HG02938 (cell line): ENCODE data around the gene MRPS7.
"Not testable (repeated sequence)": the region's sequence is repeated elsewhere in the genome, so short reads cannot be mapped to it uniquely, and the experiment has no call there.

Experiments used
- ATAC-seq: cut with Tn5 transposase; IDR thresholded peaks from one replicate; pipeline ENCODE4 v1.9.1; 2021; ENCODE audit warnings: mild to moderate bottlenecking, moderate library complexity; ENCODE audit not compliant: unreplicated experiment

Gene MRPS7

DNA sequence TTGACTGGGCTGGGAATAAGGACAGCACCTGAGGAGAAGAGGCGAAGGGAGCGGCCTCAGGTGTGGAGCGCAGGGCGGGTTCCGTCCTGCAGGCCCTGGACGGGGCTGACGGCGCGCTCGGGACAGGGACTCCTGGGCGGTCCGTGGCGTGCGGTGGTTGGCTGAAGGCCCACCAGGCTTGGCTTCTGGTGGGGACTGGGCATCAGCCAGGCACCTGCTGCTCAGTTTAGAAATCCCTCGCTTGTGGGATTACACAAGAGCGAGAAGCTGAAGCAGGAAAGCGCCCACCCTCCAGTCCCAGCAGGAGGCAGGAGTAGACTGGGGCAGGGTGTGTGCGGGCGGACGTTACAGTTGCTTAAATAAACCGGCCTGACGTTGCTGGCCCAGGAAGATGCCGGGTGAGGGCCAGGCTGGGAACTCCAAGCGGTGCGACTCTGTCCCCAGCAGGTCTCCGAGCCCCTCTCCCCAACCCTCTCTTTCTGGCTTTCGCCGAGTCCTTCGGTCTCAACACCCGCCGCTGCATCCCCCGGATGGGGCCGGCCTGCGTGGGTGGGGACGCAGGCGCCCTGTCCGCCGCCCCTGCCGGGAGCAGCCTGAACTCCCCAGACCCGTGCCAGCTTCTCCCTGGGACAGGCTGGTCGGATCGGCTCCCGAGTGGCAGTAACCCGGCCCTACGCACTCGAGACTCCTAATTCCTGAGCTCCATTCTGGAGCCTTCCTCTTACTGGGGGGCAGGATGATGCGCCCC is 8.7 kb downstream of the MRPS7 start:
- ATAC-seq, result peak; percentile 36

DNA sequence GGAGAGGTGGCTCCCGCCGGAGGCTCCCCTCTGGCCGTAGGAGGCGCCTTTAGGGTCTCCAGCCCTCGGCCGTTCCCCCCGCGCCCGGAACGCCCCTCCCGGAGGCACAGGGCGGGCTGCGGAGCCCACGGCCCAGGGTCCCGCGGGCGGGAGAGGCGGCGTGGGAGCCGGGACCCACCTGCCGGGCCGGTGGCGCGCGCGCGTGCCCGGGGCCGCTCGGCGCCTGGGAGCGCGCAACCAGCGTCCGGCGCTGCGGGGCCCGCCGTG is 9.2 kb downstream of the MRPS7 start, which contains the start of gene MIF4GD:
Gene MIF4GD (minus strand): TSS at position 266 of the 267 bp plus-strand sequence. CDS start 1,036 bp downstream, outside the sequence.
- ATAC-seq, result no peak

DNA sequence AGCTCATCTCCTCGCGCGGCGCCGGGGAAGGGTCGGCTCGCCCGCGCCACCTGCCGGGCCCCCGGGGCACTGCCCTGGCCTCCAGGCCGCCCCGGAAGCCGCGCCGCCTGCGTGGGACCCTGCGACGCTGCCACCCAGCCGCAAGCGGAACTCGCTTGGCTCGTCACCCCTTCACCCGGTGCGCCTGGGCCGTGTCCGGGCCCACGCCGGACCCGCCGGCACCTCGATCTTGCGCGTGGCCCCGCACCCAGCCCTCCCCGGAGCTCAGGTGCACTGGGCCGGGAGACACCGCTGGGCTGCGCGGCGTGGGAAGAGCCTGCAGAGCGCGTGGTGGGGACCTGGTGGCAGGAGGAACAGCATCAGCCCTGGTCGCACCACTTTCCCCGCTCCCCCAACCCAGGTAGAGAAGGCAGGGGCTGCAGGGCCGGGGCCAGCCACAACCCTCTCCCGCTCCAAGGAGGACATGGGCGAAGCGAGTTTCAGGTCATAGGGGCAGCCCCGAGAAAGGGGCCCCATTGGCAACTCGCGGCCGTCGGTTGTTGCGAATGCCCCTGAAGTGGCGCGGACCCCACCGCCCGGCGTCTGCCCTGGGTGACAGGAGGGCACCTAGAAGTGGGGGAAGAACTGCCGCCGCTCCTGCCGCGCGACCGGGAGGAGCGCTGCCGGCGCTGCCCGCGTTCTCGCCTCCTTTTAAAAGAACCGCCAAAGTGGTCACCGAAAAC is 9.7 kb downstream of the MRPS7 start:
- peak; percentile 49 for ATAC-seq

DNA sequence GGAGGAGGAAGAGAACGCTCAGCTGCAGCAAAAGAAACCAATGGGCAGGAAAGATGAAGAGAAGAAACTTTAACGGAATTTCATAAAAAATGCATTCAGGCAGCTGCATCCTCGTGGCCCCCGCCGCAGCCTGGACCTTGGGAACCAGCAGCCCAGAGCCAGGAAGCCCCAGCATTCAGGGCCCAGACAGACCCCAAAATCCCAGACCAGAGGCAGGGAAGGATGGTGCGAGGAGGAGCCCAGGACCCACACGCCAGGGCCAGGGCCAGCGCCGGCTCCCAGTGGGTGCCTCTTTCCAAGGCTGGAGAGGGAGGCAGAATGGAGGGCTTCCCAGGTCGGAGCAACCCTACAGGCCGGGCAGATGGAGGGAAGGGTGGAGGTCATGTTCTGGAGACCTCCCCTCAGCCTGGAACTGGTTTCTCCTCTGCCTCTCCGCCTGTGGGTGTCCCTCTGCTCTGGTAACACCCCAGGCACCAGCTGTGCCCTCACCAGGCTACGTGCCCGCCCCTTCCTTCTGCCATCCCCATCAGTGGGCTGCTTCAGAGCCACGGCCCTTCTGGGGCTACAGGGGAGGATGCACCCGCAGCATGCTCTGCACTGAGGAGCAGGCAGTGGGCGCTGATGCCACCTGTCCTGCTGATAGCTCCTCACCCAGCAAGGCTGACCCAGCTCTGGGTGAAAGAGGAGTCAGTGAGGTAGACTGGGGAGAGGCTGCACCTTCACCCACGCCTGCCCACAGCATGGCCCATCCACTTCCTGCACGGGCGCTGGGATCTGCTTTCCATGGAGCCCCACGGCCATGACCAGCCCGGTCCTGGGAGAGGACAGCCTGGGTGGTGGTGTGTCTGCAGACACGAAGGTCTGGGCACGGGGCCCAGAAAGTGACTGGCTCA is 10.5 kb downstream of the MRPS7 start:
- ATAC-seq, result no peak

DNA sequence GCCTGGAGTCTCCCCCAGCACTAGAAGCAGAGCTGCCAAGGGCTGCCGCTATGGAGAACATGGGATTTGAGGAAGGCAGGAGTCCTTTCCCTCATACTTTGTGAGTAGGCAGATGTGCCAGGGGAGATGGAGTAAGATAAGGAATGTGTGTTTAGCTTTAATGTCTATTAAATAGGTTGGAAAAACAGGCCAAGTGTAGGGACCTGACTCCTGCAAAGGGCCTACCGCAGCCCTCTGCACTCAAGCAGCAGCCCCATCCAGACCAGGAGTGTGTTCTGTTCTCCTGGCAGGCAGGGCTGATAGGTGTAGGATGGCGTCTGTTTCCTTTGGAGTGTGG is 11.1 kb downstream of the MRPS7 start:
- no peak for ATAC-seq

DNA sequence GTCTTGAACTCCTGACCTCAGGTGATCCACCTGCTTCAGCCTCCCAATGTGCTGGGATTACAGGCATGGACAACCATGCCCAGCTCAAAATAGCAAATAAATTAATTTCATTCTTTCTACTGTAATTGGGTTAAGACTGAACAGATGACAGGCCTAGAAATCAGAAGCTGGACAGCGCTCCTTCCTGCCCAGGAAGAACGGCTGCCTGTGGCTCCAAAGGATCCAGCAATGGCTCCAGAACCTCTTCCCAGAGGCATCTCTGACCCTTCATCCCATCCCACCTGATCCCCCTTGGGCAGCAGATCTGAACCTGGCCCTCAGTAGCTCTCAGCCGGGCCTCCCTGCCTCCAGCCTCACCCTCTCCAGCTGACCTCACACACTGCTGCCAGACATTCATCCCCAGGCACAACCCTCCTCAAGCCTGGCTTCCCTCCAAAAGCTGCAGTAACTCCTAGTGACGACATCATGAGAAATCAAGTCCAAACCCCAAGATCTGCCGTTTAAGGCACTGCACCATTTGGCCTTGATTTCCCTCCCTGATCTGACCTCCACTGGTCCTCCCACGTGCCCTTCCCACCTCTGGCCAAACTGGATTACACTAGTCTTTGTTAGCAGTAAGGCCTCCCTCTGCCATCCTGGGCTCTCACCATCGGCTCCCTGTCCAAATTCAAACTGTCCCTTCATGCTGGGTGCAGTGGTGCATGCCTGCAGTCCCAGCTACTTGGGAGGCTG is 12.5 kb downstream of the MRPS7 start:
- no peak for ATAC-seq

DNA sequence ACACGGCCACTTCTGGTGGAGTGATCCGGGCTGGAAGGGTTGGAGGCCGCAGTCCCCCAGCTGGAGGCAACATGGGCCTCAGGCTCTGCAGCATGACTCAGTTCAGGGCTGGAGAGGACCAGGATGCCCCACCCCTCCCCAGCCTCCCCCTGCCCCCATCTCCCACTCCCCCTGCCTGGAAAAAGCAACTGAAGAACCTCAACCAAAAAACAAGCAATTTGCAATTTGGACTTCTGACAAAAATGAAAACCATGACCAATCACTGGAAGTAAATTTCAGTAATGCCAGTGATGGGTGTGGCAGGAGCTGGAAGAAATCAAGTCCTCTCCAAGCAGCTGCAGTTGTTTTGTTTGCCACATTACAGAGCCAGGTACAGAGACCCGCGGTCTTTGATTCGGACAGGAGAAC is 16.0 kb downstream of the MRPS7 start:
- ATAC-seq, result no peak

DNA sequence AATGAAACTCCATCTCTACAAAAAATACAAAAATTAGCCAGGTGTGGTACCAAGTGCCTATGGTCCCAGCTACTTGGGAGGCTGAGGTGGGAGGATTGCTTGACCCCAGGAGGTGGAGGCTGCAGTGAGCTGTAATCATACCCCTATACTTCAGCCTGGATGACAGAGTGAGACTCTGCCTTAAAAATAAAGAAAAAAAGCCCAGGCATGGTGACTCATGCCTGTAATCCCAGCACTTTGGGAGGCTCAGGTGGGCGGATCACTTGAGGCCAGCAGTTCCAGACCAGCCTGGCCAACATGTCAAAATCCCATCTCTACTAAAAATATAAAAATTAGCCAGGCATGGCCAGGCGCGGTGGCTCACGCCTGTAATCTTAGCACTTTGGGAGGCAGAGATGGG is 18.5 kb downstream of the MRPS7 start:
- not testable (repeated sequence) for ATAC-seq

DNA sequence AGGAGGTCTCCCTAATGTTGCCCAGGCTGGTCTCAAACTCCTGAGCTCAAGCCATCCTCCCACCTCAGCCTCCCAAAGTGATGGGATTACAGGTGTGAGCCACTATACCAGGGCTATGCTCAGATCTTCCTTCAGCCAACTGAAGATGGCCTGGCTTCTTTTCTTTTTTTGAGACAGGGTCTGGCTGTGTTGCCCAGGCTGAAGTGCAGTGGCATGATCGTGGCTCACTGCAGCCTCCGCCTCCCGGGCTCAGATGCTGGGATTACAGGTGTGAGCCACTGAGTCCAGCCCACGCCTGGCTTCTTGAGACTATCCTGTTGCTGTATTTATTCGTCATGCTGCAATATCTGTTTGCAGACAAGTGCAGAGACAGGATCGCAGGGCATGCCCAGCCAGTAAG is 23.4 kb downstream of the MRPS7 start:
- ATAC-seq, result no peak

DNA sequence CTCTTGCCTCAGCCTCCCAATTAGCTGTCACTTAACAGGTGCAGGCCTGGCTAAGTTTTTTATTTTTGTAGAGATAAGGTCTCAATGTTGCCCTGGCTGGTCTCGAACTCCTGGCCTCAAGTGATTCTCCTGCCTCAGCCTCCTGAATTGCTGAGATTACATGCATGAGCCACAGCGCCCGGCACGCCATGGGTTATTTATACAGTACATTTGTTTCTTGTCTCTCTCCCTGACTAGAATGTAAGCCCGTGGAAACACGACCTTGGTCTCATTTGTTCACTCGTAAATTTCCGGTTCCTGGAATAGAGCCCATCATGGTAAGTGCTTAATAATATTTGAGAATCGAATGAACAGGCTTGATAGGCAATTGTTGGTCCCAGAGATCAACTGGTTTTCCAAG is 25.5 kb downstream of the MRPS7 start:
- no peak for ATAC-seq

DNA sequence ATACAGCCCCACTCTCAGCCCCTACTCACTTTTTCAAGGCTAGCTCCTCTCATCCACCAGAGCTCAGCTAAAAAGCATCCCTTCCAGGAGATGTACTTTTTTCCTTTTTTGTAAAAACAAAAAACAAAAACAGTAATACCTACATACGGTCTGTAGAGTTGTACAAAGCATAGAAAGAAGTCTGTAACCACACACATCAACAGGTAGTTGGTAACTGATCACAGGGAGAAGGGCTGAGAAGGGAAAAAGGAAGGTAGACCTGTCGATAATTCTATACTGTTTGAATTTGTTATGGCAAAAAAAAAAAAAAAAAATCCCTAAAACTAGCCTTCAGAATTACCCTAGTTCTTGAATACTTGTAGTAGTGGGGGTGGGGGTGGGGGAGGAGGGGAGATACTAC is 26.7 kb downstream of the MRPS7 start:
- ATAC-seq, result no peak

DNA sequence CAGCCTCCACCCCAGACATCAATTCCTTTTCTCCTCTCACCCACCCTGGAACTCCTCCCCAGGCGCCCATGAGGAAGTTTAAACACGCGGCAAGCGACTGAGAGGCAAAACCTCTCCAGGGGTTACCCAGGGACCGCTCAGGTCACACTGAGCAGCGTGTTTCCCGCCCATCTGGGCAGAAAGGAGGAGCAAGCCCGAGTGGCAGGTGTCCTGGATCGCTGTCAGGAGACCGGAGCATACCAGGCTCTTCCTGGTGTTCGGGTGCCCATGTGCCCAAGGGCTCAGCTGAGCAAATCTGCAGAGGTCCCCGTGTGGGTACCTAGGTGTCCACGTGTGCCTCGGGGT is 27.1 kb downstream of the MRPS7 start:
- ATAC-seq, result peak; percentile 3

DNA sequence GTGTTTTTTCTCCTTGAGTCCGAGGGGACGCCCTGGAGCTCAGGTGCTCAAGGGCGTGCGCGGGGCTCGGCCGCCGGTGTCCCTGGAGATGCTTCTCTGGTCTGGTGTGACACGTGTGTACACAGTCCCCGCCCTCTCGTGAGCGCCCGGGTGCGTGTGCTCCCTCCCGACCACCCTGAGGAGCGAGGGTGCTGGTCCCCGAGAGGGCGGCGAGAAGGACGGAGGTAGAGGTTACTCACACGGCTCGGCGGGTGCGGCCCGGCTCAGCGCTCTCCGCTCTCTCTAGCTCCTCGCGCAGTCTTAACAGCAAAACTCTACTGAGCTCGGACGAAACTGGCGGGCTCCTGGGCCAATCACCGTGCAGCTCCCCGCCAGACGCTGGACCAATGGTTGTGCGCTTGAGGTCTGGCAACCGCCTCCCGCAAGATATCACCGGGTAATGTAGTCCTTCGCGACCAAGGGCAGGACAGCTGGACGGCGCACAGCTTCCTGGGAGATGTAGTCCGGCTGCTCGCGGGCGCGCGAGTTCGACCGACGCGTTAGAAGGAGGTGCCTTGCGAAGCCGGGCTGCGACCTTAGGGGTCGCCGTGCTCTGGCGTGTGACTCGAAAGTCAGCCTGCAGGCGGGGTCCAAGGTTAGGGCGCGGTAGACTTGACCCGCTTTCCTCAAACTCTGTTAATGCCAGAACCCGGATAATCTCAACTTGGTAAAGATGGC is 27.6 kb downstream of the MRPS7 start, which contains the start of gene SLC25A19:
Gene SLC25A19 (minus strand): TSS at position 319 of the 717 bp plus-strand sequence. CDS start 2,669 bp downstream, outside the sequence.
- peak; percentile 94 for ATAC-seq

DNA sequence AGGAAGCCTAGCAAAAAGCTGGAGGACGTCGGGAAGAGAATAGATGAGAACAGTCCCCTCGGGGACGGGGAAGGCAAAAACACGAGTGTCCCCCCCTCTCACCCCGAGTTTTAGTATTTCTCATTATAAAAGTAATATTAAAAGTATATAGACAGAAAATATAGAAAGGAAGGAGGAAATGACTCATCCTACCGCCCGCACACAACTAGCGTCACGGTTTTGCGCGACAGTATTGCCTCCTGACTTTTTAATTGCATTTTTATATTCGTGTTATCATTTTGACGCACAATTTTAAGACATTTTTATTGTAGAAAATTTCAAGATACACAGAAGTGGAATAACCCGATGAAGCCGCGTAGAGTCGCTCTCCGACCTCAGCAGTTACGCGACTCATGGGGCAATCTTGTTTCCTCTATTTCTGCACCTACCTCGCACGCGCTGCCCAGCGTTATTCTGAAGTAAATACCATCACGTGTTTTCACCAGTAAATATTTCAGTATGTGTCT is 28.2 kb downstream of the MRPS7 start:
- peak; percentile 17 for ATAC-seq

DNA sequence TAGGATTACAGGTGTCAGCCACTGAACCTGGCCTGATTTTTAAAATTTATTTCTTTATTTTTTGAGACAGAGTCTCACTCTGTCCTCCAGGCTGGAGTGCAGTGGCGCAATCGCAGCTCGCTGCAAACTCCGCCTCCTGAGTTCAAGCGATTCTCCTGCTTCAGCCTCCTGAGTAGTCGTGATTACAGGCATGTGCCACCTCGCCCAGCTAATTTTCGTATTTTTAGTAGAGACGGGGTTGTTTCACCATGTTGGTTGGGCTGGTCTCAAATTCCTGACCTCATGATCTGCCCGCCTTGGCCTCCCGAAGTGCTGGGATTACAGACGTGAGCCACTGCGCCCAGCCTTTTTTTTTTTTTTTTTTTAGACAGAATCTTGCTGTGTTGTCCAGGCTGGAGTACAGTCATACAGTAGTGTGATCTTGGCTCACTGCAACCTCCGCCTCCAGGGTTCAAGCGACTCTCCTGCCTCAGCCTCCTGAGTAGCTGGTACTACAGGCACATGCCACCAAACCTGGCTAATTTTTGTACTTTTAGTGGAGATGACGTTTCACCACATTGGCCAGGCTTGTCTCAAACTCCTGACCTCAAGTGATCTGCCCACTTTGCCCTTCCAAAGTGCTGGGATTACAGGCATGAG is 31.2 kb downstream of the MRPS7 start:
- ATAC-seq, result not testable (repeated sequence)

DNA sequence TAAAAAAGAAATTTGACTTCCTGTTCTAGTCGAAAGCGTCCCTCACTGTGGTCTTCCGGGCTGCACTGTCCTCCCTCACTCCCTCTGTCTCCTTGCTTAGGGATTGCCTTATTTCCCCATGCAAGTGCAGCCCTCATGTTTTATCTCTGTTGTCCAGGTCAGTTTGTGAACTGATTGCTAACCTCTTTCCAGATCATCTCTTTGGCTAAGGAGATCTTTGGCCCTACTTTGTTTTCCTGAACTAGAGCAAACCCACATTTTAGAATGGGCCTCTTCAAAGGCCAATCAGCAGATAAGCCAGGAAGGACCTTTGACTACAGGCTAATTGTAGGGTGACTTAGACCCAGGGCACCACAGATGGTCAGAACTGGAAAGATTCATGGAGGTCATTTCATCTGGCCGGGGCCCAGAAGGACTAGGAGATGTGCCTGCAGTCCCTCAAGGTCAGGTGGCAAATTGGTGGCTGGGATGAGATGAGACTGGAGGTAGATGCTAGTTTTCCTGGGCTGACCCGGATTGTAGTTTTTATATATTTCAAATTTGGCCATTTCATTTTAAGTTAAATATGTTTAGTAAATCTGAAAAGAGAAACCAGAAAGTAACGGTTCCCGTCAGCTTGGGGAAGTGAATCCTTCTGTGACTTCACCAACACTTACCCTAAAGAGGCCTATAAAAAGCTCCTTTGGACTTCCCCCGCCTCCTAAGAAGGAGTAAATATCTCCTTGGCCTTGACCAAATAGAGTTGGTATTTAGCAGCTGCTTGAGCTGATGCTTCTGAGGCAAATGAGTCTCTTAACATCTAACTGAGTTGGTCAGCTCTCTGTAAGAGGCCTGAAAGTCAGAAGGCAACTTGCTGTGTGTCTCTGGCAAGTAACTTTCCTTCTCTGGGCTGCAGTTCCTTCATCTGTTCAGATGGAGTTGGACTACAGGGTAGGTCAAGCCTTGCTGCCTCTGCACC is 33.8 kb downstream of the MRPS7 start:
- ATAC-seq, result peak; percentile 55

DNA sequence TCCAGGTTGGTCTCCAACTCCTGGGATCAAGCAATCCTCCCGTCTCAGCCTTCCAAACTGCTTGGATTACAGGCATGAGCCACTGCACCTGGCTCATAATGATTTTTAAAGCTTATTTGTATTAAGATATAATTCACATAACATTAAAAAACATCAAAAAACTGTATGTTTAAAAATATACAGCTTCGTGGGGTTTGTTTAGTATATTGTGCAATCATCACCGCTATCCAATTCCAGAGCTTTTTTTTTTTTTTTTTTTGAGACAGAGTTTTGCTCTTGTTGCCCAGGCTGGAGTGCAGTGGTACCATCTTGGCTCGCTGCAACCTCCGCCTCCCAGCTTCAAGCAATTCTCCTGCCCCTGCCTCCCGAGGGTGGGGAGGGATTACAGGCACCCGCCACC is 38.6 kb downstream of the MRPS7 start:
- ATAC-seq, result no peak

DNA sequence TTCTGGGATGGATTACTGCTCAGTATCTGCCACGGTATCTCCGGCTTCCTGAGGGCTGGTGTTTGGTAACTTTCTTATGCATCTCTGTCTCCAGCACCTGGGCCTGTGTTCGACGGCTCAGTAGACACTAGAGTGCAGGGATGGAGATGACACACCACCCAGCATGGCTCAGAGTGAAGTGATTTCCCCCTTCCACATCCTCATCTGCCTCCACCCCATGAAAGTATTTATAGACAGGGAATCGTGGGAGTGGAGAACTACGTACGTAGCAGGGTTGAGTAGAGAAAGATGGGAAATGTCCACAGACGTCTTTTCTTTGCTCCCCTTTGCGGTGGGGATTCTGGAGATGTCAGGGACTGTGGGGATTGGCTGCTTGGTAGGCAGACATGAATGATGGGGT is 39.4 kb downstream of the MRPS7 start:
- ATAC-seq, result no peak
